Measurements from ENCODE around the gene ATP6V1B1.

ATP6V1B1 gene

DNA sequence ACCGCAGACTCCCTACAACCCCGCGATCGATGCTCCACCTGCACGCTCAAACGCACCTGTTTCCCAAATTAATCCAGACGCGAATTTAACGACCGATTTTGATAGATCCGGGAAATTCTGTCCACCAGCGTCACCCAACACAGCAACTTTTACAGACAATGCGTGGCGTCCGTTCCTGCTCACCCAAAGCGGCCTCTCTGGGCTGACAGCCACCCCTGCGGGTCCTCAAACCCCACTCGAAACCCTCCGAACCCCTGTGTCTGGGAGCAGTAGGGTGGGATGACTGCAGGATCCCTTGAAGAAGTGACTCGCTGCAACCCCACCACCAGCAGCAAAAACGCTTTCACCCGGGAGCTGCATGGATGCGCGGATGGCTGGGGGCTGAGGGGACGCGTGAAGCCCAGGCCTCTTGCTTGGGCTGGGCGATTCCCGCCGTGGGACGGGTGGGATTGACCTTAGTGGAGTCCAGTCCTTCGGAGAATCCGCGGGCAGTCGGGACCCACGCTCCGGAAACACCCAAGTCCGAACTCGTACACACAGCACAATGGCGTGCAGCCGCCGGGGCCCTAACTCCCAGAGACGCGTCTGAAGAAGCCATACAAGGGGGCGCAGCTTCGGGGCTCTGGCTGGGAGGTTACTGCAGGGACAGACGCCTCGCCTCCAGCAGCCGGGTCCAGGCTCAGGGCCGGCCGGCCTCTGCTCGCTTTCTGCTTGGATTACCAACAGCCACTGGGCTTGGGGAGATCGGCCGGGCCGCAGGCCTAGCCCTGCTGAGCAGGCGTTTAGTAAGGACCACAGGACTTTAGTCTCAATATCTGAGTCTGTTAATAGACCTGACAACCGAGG is 31.1 kb upstream of the ATP6V1B1 start:
- no peaks in the 10 kb centered on the region for H3K9me3 ChIP-seq (ENCODE audit: low read depth, low read length)
- TF ChIP-seq FOXP2 (optimal IDR thresholded peaks at IDR 0.05; ENCODE audit: control extremely low read depth, extremely low read length, insufficient read depth), result no peak
- TF ChIP-seq EZH2 (IDR thresholded peaks at IDR 0.05), result no peak
- no peak for TF ChIP-seq POLR2AphosphoS5 (IDR thresholded peaks at IDR 0.05; ENCODE audit: borderline replicate concordance, low read depth, low read length)
- H3K27ac ChIP-seq, result no peak overlapping the region
- no peak for DNase-seq (ENCODE audit: low read depth, low spot score)
- H3K9ac ChIP-seq (ENCODE audit: insufficient read length), result no peak overlapping the region
- no peak overlapping the region for H3K4me3 ChIP-seq
- no peaks in the 10 kb centered on the region for H3K36me3 ChIP-seq (ENCODE audit: insufficient read depth, low read length)

DNA sequence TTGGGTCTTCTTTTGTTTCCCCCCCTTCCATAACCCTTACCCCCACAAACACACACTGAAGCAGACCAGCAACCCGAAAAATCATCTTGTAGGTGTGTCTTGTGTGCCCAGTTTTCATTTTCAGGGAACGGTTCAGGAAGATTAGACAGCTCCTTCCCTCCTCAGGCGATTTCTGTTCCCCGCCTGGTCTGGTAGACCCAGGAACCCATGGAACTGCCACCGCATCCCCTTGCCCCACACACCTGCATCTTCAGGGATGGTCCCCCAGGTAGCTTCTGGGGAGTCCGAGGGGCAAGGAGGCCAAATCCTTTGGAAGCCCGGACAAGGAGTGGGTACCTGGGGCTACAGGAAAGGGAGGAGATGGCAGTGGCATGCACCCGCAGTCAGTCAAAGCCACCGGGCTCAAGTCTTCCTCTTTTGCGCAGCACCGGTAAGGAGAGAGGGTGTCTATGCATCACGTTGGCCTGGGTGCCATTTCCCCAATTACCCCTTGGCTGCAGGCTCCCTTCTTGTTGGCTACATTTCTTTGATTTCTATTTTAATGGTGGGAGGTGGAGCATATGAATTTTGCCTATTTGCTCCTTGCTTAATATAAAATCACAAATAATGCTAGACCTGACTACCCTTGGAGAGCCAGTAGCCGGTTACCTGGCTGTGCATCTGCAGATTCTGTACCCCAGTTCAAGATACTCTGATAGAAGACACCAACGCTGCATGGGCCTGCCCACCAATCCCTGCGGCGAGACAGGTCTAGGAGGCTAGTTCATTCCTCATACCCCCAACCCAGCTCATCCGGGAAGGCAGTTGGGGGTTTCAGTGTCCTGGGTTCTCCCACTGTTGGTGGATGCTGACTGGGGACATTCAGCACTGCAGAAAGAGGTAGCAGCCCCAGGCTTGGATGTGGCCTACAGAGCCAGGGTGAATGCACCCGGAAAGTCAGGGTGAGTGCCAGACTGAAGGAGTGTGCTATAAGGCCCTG is 30.0 kb upstream of the ATP6V1B1 start:
- H3K9me3 ChIP-seq (ENCODE audit: low read depth, low read length), result no peaks in the 10 kb centered on the region
- no peak overlapping the region for H3K9ac ChIP-seq (ENCODE audit: insufficient read length)
- no peak for TF ChIP-seq FOXP2 (optimal IDR thresholded peaks at IDR 0.05; ENCODE audit: control extremely low read depth, extremely low read length, insufficient read depth)
- TF ChIP-seq EZH2 (IDR thresholded peaks at IDR 0.05), result no peak
- TF ChIP-seq POLR2AphosphoS5 (IDR thresholded peaks at IDR 0.05; ENCODE audit: borderline replicate concordance, low read depth, low read length), result no peak
- H3K36me3 ChIP-seq (ENCODE audit: insufficient read depth, low read length), result no peaks in the 10 kb centered on the region
- H3K27ac ChIP-seq, result no peak overlapping the region
- no peak for DNase-seq (ENCODE audit: low read depth, low spot score)
- no peak overlapping the region for H3K4me3 ChIP-seq

DNA sequence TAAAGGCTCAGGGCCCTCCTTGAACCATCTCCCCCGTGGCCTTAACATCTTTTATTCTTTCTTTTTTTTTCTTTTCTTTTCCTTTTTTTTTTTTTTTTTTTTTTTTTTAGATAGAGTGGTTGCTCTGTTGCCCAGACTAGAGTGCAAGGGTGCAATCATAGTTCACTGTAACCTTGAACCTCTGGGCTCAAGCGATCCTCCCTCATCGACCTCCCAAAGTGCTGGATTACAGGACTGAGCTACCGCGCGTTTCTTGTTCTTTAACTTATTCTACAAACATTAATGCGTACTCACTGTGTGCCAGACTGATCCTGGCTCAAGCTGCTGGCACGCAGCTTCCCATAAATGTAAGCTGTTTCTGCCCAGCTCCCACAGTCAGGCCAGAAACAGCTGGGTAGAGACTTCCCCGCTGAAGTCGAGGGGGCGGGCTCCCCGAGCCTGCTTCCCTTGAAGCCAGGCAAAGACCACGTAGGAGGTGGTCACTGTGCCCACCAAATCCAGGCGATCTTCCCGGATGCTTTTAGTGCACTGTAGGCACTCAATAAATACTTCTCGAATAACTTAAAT is 29.2 kb upstream of the ATP6V1B1 start:
- TF ChIP-seq EZH2 (IDR thresholded peaks at IDR 0.05) (no peak), POLR2AphosphoS5 (IDR thresholded peaks at IDR 0.05; ENCODE audit: borderline replicate concordance, low read depth, low read length) (no peak), FOXP2 (optimal IDR thresholded peaks at IDR 0.05; ENCODE audit: control extremely low read depth, extremely low read length, insufficient read depth) (no peak)
- no peak overlapping the region for H3K27ac ChIP-seq
- H3K36me3 ChIP-seq (ENCODE audit: insufficient read depth, low read length), result no peaks in the 10 kb centered on the region
- H3K9ac ChIP-seq (ENCODE audit: insufficient read length), result no peak overlapping the region
- no peak overlapping the region for H3K4me3 ChIP-seq
- no peaks in the 10 kb centered on the region for H3K9me3 ChIP-seq (ENCODE audit: low read depth, low read length)
- DNase-seq (ENCODE audit: low read depth, low spot score), result no peak

DNA sequence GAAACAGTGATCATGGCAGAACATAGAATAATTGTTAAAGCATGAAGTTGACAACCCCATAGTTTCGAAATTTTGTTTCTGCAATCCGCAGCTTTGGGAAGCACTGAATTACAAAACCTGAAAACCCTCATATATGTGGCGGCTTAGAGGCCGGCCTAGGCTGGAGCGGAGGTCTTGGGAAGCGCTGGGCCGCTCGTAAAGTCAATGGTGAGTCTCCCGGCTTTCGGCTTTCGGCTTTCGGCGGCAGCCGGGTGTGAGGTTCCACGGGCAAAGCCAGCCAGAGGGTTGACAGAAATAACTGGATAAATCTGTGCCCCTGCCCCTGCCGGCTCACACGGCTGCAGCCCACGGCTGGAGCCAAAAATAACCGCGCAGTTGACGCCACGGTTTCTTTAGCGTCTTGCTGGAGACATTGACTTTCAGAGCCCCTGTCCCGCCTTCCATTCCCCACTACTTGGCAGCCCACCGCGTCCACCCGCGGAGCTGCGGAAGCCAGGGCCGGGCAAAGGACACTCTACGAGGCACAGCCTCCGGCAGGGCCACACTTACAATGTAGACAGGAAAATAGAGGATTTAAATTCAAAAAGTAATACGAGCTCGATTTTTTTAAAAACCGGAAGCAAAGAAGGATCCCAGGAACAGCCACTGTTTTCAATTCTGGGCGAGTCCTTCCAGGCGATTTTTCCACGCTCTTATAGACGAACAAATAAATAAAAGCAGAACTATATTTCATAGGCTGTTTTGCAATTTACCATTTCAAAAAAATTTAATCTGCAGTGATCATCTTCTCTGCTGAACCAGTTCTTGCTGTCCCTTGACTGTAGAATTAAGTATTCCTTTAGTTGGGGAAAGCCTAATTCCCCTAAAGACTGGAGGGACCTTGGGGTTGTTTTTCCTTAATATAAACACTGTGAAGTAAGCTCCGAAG is 28.3 kb upstream of the ATP6V1B1 start:
- TF ChIP-seq FOXP2 (optimal IDR thresholded peaks at IDR 0.05; ENCODE audit: control extremely low read depth, extremely low read length, insufficient read depth) (no peak), EZH2 (IDR thresholded peaks at IDR 0.05) (no peak), POLR2AphosphoS5 (IDR thresholded peaks at IDR 0.05; ENCODE audit: borderline replicate concordance, low read depth, low read length) (no peak)
- peak overlapping the region; percentile 64 for H3K27ac ChIP-seq
- H3K36me3 ChIP-seq (ENCODE audit: insufficient read depth, low read length), result no peaks in the 10 kb centered on the region
- H3K9ac ChIP-seq (ENCODE audit: insufficient read length), result peak overlapping the region; percentile 53
- peak overlapping the region; percentile 64 for H3K4me3 ChIP-seq
- DNase-seq (ENCODE audit: low read depth, low spot score), result no peak
- H3K9me3 ChIP-seq (ENCODE audit: low read depth, low read length), result no peaks in the 10 kb centered on the region

DNA sequence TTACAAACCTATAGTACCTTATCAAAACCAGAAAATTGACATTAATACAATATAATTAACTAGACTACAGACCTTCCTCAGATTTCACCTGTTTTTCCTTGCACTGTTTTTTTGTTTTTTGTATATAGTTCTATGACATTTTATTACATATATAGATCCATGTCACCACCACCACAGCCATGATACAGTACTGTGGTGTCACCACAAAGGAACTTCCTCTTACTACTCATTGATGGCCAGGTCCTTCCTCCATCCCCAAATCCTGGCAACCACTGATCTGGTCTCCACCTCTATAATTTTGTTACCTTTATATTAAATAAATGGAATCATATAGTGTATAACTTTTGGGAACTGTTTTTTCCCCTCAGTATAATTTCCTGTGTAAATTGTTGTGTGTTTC is 19.4 kb upstream of the ATP6V1B1 start:
- no peaks in the 10 kb centered on the region for H3K9me3 ChIP-seq (ENCODE audit: low read depth, low read length)
- no peaks in the 10 kb centered on the region for H3K36me3 ChIP-seq (ENCODE audit: insufficient read depth, low read length)
- DNase-seq (ENCODE audit: low read depth, low spot score), result no peak
- H3K27ac ChIP-seq, result no peak overlapping the region
- H3K4me3 ChIP-seq, result no peak overlapping the region
- no peak overlapping the region for H3K9ac ChIP-seq (ENCODE audit: insufficient read length)
- TF ChIP-seq POLR2AphosphoS5 (IDR thresholded peaks at IDR 0.05; ENCODE audit: borderline replicate concordance, low read depth, low read length) (no peak), EZH2 (IDR thresholded peaks at IDR 0.05) (no peak), FOXP2 (optimal IDR thresholded peaks at IDR 0.05; ENCODE audit: control extremely low read depth, extremely low read length, insufficient read depth) (no peak)

DNA sequence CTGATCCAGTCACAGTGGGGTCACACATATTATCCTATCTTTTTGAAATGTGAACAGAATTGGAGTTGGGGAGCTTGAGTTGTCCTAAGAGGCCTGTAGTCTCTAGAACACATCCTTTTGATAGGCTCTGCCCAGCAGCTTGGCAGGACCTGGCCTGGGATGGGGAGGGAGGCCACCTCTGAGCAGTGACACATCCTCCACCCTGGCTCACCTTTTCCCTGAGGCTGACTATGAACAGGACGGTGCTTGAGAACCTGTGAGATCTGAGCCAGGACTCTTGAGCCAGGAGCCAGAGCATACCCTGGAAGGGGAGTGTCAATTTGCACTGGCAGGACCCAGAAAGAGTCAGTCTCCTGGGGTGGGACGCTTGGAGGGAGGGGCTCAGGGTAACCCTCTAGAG is 17.7 kb upstream of the ATP6V1B1 start:
- H3K36me3 ChIP-seq (ENCODE audit: insufficient read depth, low read length), result no peaks in the 10 kb centered on the region
- H3K9ac ChIP-seq (ENCODE audit: insufficient read length), result no peak overlapping the region
- no peaks in the 10 kb centered on the region for H3K9me3 ChIP-seq (ENCODE audit: low read depth, low read length)
- H3K4me3 ChIP-seq, result no peak overlapping the region
- TF ChIP-seq FOXP2 (optimal IDR thresholded peaks at IDR 0.05; ENCODE audit: control extremely low read depth, extremely low read length, insufficient read depth) (no peak), POLR2AphosphoS5 (IDR thresholded peaks at IDR 0.05; ENCODE audit: borderline replicate concordance, low read depth, low read length) (no peak)
- no peak for DNase-seq (ENCODE audit: low read depth, low spot score)
- H3K27ac ChIP-seq, result no peak overlapping the region

DNA sequence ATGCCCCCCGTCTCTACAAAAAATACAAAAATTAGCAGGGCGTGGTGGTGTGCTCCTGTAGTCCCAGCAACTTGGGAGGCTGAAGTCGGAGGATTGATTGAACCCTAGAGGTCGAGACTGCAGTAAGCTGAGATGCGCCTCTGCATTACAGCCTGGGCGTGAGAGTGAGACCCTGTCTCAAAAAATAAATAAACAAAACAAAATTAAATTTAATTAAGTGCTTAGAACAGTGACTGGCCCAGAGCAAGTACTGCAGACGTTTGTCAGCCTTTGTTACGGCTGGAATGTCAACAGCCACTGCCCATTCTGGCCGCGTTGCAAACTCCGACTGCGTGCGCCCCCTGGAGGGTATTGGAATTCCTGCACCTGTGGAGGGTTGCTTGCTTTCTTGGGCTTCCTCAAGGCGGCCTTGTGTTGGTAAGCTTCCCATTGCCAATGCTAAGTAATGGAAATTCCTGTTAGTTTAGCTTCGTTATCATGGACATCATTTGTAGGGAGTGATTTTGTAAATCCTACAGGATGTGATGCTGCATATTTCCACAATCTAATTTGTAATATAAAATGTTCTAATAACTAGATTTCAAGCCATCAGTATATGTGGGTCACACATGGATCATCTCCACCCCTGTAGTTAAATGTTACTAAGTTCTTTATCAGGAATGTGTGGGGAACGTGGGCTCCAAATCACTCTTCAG is 15.9 kb upstream of the ATP6V1B1 start:
- H3K27ac ChIP-seq, result no peak overlapping the region
- no peaks in the 10 kb centered on the region for H3K9me3 ChIP-seq (ENCODE audit: low read depth, low read length)
- no peak overlapping the region for H3K9ac ChIP-seq (ENCODE audit: insufficient read length)
- H3K4me3 ChIP-seq, result no peak overlapping the region
- no peaks in the 10 kb centered on the region for H3K36me3 ChIP-seq (ENCODE audit: insufficient read depth, low read length)
- TF ChIP-seq POLR2AphosphoS5 (IDR thresholded peaks at IDR 0.05; ENCODE audit: borderline replicate concordance, low read depth, low read length) (no peak), FOXP2 (optimal IDR thresholded peaks at IDR 0.05; ENCODE audit: control extremely low read depth, extremely low read length, insufficient read depth) (no peak), EZH2 (IDR thresholded peaks at IDR 0.05) (no peak)
- no peak for DNase-seq (ENCODE audit: low read depth, low spot score)
